A549 treated with Hydrocortisone at 1 μM for 4 hours (cell line): ENCODE data around the gene RPL10L. TPM values are rescaled to one million over a fixed set of nuclear protein-coding genes. Genes with fewer than 3 reads are reported as not detected.

Experiments used
- total RNA-seq: library from RNA; stranded (reverse); fragments of 200-300 nt; extraction: Qiagen RNA extraction; gene quantifications from 5 replicates; pipeline ENCODE4 v1.2.3, GENCODE V29; 2022

The RPL10L gene
- total RNA-seq, result not detected in 5 replicates

DNA sequence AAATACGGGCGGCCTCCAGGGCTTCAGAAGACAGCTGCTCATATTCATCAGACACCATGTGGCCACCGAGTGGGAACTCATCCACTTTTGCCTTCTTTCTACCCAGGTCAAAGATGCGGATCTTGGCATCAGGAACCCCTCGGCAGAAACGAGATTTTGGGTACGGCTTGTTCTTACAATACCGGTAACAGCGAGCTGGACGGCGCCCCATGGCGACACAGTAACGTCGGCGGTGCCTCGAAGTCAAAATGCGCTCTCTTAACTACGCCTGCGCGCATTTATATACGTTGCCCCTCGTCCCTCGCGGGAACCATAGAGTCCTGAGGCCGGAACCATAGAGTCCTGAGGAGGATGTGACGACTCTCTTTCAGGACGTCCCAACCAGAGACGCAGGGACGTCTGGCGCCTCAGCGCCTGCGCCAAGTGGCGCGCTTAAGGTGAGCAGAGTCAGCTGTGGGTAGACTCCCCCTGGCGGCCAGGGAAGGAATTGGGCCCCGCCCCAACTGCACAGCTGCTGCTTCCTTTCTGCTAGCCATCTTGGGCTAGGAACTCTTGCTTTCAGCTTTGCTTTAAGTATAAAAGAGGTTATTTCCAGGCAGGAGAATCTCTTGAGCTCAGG, at the start of gene RPL10L:
TSS of gene RPL10L (minus strand) at position 256 of the 619 bp plus-strand sequence. CDS start at position 211, 45 bp downstream.

